ENCODE measurements around the gene PID1.

The PID1 gene

GRCh38 chr2:229071292-229071976 is 199.7 kb downstream of the PID1 start:
- DNase-seq (ENCODE audit: low read depth): no peak

DNA sequence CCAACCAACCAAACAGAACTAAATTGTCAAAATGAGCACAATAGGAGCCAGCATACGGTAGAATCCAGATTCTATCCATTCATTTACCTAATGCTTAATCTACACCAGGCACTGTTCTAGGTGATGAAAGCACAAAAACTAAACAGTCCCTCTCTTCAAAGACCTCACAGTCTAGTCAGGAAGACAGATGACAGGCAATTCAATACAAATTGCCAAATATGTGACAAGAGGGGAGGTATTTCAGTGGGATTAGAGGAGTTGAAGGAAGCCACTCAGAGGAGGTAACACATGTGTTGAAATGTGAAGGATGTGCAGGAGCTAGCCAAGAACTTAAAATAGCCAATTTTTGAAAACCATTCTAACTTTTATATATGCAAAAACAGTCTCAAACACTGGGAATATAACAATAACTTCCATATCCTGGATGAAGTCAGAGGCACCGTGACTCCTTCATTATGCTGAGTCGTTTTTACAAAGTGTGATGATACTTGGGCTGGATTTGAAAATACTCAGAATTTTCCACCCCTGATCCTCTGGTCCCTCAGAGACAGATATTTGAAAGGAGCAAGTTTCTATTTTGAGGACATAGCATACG is 204.9 kb downstream of the PID1 start:
- DNase-seq (ENCODE audit: low read depth): no peak

GRCh38 chr2:229064749-229065148 is 206.3 kb downstream of the PID1 start:
- DNase-seq (ENCODE audit: low read depth): no peak

- DNase-seq (ENCODE audit: low read depth): no peak
These were observed 210.9 kb downstream of the PID1 start for GRCh38 chr2:229060147-229060546.

DNA sequence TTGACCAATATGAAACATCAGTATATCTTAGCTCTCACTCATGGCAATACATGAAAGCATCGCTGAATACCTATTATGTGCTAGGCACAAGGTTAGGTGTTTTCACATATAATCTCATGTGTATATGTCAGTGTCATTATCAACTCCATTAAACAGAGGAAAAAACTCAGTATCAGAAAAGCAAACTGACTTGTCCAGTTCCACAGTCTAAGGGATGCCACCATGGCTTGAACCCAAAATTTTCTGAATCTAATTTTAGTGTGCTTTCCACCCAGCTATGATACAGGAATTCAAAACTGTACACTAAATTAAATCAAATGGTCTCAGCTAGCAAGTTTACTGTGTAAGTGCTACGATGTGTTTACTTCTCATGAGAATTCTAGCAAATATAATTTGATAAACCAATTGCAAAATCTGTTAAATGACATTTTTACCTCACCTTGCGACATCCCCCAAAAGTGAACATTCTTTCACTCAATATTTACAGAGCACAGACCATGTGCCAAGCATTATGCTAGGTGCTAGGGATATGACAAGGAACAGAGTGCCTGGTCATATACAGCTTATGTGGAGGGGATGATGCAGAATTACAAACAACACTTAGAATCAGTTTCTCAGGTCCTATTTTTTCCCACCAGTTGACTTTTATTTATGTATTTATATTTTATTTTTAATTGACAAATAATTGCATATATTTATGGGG is 211.6 kb downstream of the PID1 start:
- DNase-seq (ENCODE audit: low read depth): no peak

DNA sequence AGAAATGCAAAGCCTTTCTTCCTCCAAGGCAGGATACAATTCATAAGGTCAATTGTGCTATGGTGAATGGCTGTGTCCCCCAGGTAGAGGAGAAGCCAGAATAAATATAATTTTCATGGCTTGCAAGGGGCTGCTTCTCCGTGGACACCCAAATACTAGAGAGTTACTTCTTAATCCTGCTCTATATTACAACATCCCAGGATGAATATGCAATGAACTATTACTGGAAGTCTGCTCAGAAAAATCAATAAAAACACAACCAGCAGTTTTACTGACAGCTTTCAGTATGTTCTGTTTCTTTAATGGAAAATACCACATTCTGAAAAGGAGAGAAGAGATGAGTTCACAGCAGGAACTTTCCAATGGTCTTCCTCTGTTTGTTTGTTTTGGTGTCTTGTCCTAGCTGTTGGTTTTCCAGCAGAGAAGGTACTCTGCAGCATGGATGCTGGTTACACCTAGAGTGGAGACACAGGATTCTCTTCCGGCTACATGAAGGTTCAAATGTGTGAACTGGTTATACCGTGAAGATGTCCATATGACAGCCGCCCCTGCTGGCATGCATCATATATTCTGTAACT is 213.0 kb downstream of the PID1 start:
- no peak for DNase-seq (ENCODE audit: low read depth)

GRCh38 chr2:229054311-229054710 is 216.8 kb downstream of the PID1 start:
- DNase-seq (ENCODE audit: low read depth): no peak

- no peak for DNase-seq (ENCODE audit: low read depth)
These were observed 219.3 kb downstream of the PID1 start for GRCh38 chr2:229051798-229052197.

DNA sequence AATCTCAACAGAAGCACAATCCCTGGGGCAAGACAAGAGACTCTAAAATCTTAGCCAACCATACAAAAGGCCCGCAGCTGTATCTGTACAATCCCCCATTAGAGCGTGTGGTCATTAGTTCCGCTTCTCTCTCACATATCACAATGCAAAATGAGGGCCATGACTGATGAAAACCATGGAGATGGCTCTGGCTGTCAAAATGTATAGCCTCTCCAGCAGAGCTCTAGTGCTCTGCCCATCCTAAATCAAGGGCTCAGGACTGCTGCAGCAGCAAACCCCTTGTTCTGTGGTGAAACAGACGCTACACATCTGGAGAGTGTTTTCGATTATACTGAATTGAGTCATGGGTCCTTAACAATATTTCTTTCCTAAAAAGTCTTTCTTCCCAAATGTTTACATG is 221.0 kb downstream of the PID1 start:
- DNase-seq (ENCODE audit: low read depth): no peak

- no peak for DNase-seq (ENCODE audit: low read depth)
These were observed 223.0 kb downstream of the PID1 start for GRCh38 chr2:229048134-229048533.

DNA sequence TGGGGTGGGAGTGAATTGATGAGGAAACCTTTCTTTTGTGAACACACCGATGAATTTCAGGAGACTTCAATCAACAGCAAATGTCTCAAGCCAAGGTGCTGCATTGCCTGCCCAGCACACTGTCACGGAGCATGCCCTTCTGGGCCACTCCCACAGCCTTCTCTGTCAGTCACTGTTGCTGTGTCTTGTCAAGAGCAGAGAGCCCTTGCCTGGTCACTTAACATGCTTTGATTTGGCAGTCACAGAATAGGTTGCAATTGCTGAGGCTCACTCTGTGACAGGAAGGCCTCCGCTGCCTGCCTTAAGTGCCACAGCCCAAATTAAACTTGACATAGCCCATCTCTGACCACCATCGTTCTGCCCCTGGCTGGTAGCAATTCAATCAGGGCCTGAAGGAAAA is 225.4 kb downstream of the PID1 start:
- DNase-seq (ENCODE audit: low read depth): no peak

- no peak for DNase-seq (ENCODE audit: low read depth)
These were observed 226.5 kb downstream of the PID1 start for GRCh38 chr2:229044581-229044980.

- no peak for DNase-seq (ENCODE audit: low read depth)
These were observed 227.4 kb downstream of the PID1 start for GRCh38 chr2:229043681-229044080.

- DNase-seq (ENCODE audit: low read depth): no peak
These were observed 228.7 kb downstream of the PID1 start for GRCh38 chr2:229042349-229042748.

GRCh38 chr2:229041691-229042090 is 229.4 kb downstream of the PID1 start:
- DNase-seq (ENCODE audit: low read depth): no peak

GRCh38 chr2:229037621-229038020 is 233.5 kb downstream of the PID1 start:
- DNase-seq (ENCODE audit: low read depth): no peak

DNA sequence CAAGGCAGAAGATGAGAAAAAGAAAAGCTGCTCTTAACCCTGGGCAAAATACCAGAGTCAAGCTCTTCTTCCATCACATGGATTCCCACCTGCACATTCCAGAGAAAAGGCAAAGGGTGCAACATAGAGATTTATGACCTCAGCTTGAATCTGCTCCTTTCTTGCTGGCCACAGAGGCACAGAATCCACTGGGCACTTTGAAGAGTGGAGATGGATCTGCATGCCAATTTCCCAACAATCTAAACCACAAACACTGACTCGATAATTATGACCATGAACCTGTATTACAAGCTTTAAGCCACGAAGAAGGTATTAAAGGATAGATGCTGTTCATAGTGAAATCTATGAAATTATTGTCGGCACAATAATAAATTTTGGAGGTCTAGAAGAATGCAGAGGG is 237.3 kb downstream of the PID1 start:
- no peak for DNase-seq (ENCODE audit: low read depth)

GRCh38 chr2:229032608-229033234 is 238.4 kb downstream of the PID1 start:
- no peak for DNase-seq (ENCODE audit: low read depth)

DNA sequence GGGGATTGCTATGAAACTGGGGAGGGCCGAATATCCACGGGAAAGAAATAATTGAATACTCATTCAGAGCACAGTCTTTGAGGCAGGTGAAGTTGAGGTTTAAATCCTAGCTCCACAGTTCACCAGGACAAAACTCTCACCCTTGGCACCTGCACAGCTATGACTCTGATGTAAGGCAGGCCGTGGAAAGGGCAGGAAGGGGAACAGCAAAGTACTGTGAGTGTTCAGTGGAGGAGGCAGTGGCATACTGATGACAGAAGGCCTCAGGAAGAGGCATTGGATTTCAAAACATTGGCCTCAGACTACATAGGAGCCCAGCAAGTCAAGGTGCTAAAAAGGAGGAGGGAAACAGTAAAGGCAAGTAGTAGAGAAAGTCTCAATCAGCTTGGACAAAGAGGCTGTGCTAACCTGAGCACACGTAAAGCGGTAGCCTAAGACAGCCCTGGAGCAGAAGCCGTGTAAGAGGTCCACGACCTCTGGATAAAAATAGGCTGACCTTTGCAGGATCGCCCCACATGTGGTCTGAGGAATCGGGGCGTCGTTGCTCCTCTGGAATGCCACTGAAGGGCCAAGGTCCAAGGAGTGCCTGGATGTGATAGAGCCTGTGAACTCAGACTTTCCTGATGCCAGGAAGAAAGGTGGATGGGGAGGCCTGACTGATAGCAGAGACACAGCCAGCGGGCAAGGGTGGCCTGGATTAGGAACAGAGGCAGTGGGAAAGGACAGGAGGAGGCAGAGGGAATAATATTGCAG is 243.6 kb downstream of the PID1 start:
- DNase-seq (ENCODE audit: low read depth): no peak

GRCh38 chr2:229025653-229026052 is 245.4 kb downstream of the PID1 start:
- no peak for DNase-seq (ENCODE audit: low read depth)

DNA sequence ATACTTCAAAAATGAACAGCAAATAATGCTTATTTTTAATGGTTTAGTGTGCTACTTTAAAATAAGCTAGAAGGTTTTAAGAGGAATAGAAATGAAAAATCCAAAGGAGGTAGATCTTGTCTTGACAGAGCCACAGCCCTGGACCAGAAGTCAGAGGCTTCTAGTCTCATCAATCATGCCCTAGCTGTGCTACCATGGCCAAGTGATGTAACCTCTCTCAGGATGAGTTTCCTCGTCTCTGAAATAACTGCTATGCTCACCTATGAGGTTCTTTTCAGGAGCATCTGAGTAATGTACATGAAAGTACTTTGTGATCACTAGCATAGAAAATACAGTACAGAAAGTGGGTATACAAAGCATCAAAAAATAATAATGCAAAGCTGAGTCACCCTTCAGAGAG is 248.4 kb downstream of the PID1 start:
- DNase-seq (ENCODE audit: low read depth): no peak

GRCh38 chr2:229022071-229022470 is 249.0 kb downstream of the PID1 start:
- DNase-seq (ENCODE audit: low read depth): no peak

Data from activated T-helper 9 cell treated with anti-CD3 and anti-CD28 coated beads, Interleukin-2, amount 50 U/mL, for 16 hours (primary cell).